NCI-H2227 (cell line): ENCODE measurements around the gene TSPAN18.

ENCODE experiments used
- DNase-seq: peaks from one replicate; lab custom pipeline; 2025; ENCODE audit not compliant: unreplicated experiment; lab: John Stamatoyannopoulos, UW

The TSPAN18 gene

GRCh38 chr11:44934110-44934509 is 207.3 kb downstream of the TSPAN18 start:
- no peak for DNase-seq

GRCh38 chr11:44934735-44935250 is 208.0 kb downstream of the TSPAN18 start:
- DNase-seq = no peak

- peak; percentile 77 for DNase-seq
Measured at GRCh38 chr11:44936525-44936924, 209.8 kb downstream of the TSPAN18 start.

- DNase-seq = no peak
Measured at GRCh38 chr11:44936951-44937543, 210.3 kb downstream of the TSPAN18 start.

GRCh38 chr11:44938066-44938691 is 211.4 kb downstream of the TSPAN18 start:
- DNase-seq = no peak

- no peak for DNase-seq
Measured at GRCh38 chr11:44939673-44940395, 213.1 kb downstream of the TSPAN18 start.

- no peak for DNase-seq
Measured at GRCh38 chr11:44940404-44940803, 213.6 kb downstream of the TSPAN18 start.

- DNase-seq = no peak
Measured at GRCh38 chr11:44940835-44941234, 214.1 kb downstream of the TSPAN18 start.

GRCh38 chr11:44941259-44942021 is 214.7 kb downstream of the TSPAN18 start:
- DNase-seq = no peak

- no peak for DNase-seq
Measured at GRCh38 chr11:44942029-44942955, 215.5 kb downstream of the TSPAN18 start.

- no peak for DNase-seq
Measured at GRCh38 chr11:44943118-44943517, 216.4 kb downstream of the TSPAN18 start.

- DNase-seq = no peak
Measured at GRCh38 chr11:44943696-44944095, 216.9 kb downstream of the TSPAN18 start.

- no peak for DNase-seq
Measured at GRCh38 chr11:44944181-44944852, 217.6 kb downstream of the TSPAN18 start.

GRCh38 chr11:44944853-44945235 is 218.1 kb downstream of the TSPAN18 start:
- no peak for DNase-seq

- DNase-seq = no peak
Measured at GRCh38 chr11:44945666-44946065, 218.9 kb downstream of the TSPAN18 start.

GRCh38 chr11:44946263-44946662 is 219.5 kb downstream of the TSPAN18 start:
- DNase-seq = no peak

- DNase-seq = no peak
Measured at GRCh38 chr11:44947114-44947513, 220.4 kb downstream of the TSPAN18 start.

- no peak for DNase-seq
Measured at GRCh38 chr11:44948155-44948554, 221.4 kb downstream of the TSPAN18 start.

GRCh38 chr11:44949160-44950030 is 222.6 kb downstream of the TSPAN18 start:
- DNase-seq = peak; percentile 75
